ENCODE measurements around the gene UBL3. TPM values are rescaled to one million over a fixed set of nuclear protein-coding genes. Genes with fewer than 3 reads are reported as not detected.

Gene UBL3
- polyA plus RNA-seq, 2 of the 4 experiments (the other 2 are of a cell fraction): 9.2 to 17.1 TPM

- no peak for TF ChIP-seq TP53 (CRISPR knock-in tag; IDR thresholded peaks at IDR 0.05)
- TF ChIP-seq ELK1 (IDR thresholded peaks at IDR 0.05; ENCODE audit: low read depth, low read length): no peak
- TF ChIP-seq MAZ (IDR thresholded peaks at IDR 0.05; ENCODE audit: borderline replicate concordance, low read depth, low read length): no peak
- no peak for TF ChIP-seq EHMT2 (IDR thresholded peaks at IDR 0.05; ENCODE audit: low read depth)
- no peak for TF ChIP-seq ZC3H11A (IDR thresholded peaks at IDR 0.05)
- no peak for FAIRE-seq
- H3K4me2 ChIP-seq: no peak overlapping the region
- H3K4me1 ChIP-seq: no peaks in the 10 kb centered on the region
- H3K27ac ChIP-seq: no peak overlapping the region
- no peak for ATAC-seq
- no peaks in the 10 kb centered on the region for H3K9me3 ChIP-seq
- H3K4me3 ChIP-seq: no peak overlapping the region
- POLR2A ChIA-PET: no interaction called here
- CTCF ChIA-PET: interaction anchor here (1.3 kb wide), 1 partner anchor 30 kb away, joined by 4 read pairs; no protein-coding TSS in a partner anchor
- DNase-seq (ENCODE audit: low read depth in 1 of 2, low spot score in 1 of 2): no peak
Observed at GRCh38 chr13:29893438-29893837, 43.0 kb upstream of the UBL3 start.

GRCh38 chr13:29892151-29892550, 41.7 kb upstream of the UBL3 start:
- H3K4me2 ChIP-seq: no peak overlapping the region
- no peak for FAIRE-seq
- H3K9me3 ChIP-seq: no peaks in the 10 kb centered on the region
- no peak overlapping the region for H3K27ac ChIP-seq
- WGBS (ENCODE audit: missing lambda C conversion rate): 87% methylated on average over 10 of the region's 10 CpGs
- no peaks in the 10 kb centered on the region for H3K4me1 ChIP-seq
- no peak for TF ChIP-seq NFE2L2 (conservative IDR thresholded peaks at IDR 0.05; ENCODE audit: low read length)
- no peak for TF ChIP-seq HEYL (CRISPR knock-in tag; IDR thresholded peaks at IDR 0.05)
- TF ChIP-seq TFCP2L1 (CRISPR knock-in tag; IDR thresholded peaks at IDR 0.05): no peak
- TF ChIP-seq MAFK (IDR thresholded peaks at IDR 0.05; ENCODE audit: partially characterized antibody): no peak
- H3K4me3 ChIP-seq: no peak overlapping the region
- no peak for ATAC-seq
- CTCF ChIA-PET: interaction anchor here (0.9 to 1.2 kb wide), 2 partner anchors 16 to 26 kb away, joined by 3 read pairs; no protein-coding TSS in a partner anchor
- DNase-seq (ENCODE audit: low read depth in 1 of 2, low spot score in 1 of 2): no peak
- POLR2A ChIA-PET: no interaction called here

- no peak for FAIRE-seq
- POLR2A ChIA-PET: no interaction called here
- DNase-seq (ENCODE audit: low read depth in 1 of 2, low spot score in 1 of 2): no peak
- no peak overlapping the region for H3K27ac ChIP-seq
- H3K4me2 ChIP-seq: no peak overlapping the region
- CTCF ChIA-PET: interaction anchor here (1.3 kb wide), 1 partner anchor 16 kb away, joined by 3 read pairs; no protein-coding TSS in a partner anchor
- TF ChIP-seq EP300 (IDR thresholded peaks at IDR 0.05): no peak
- TF ChIP-seq HEYL (CRISPR knock-in tag; IDR thresholded peaks at IDR 0.05): no peak
- no peak for TF ChIP-seq ESRRA (IDR thresholded peaks at IDR 0.05; ENCODE audit: borderline replicate concordance, low read length)
- TF ChIP-seq ZSCAN20 (CRISPR knock-in tag; IDR thresholded peaks at IDR 0.05): no peak
- TF ChIP-seq BHLHE40 (IDR thresholded peaks at IDR 0.05; ENCODE audit: low read depth, low read length): no peak
- ATAC-seq: no peak
- no peak overlapping the region for H3K4me3 ChIP-seq
- 100% methylated on average over 3 of the region's 3 CpGs for WGBS (ENCODE audit: missing lambda C conversion rate)
- no peaks in the 10 kb centered on the region for H3K4me1 ChIP-seq
- no peaks in the 10 kb centered on the region for H3K9me3 ChIP-seq
Observed at GRCh38 chr13:29889111-29889510, 38.7 kb upstream of the UBL3 start.

GRCh38 chr13:29888306-29888705, 37.9 kb upstream of the UBL3 start:
- no peak overlapping the region for H3K27ac ChIP-seq
- 90% methylated on average over 3 of the region's 4 CpGs for WGBS (ENCODE audit: missing lambda C conversion rate)
- H3K4me1 ChIP-seq: no peaks in the 10 kb centered on the region
- ATAC-seq (no peak), DNase-seq (ENCODE audit: low read depth in 1 of 2, low spot score in 1 of 2) (no peak), FAIRE-seq (no peak)
- TF ChIP-seq CEBPB (IDR thresholded peaks at IDR 0.05) (peak in 1 of 2 experiments; percentile 30; a peak in 1 of 4 replicates), RARB (CRISPR knock-in tag; IDR thresholded peaks at IDR 0.05) (no peak)
- H3K4me3 ChIP-seq: no peak overlapping the region
- ChIA-PET POLR2A (no interaction called here), CTCF (interaction anchor here (1.3 kb wide), 1 partner anchor 17 kb away, joined by 3 read pairs; no protein-coding TSS in a partner anchor)
- no peaks in the 10 kb centered on the region for H3K9me3 ChIP-seq
- no peak overlapping the region for H3K4me2 ChIP-seq

GRCh38 chr13:29887686-29888085, 37.3 kb upstream of the UBL3 start:
- 74% methylated on average over 5 of the region's 5 CpGs for WGBS (ENCODE audit: missing lambda C conversion rate)
- Histone ChIP-seq H3K9me3 (no peaks in the 10 kb centered on the region), H3K4me1 (no peaks in the 10 kb centered on the region), H3K4me3 (no peak overlapping the region), H3K4me2 (no peak overlapping the region), H3K27ac (no peak overlapping the region)
- CTCF ChIA-PET: no interaction called here
- POLR2A ChIA-PET: no interaction called here
- no peak for ATAC-seq
- FAIRE-seq: no peak
- no peak for TF ChIP-seq FOSL2 (IDR thresholded peaks at IDR 0.05)
- TF ChIP-seq FOSL2 (CRISPR knock-in tag; IDR thresholded peaks at IDR 0.05): no peak
- no peak for TF ChIP-seq PHF8 (IDR thresholded peaks at IDR 0.05; ENCODE audit: borderline replicate concordance, low read depth)
- no peak for TF ChIP-seq TP53 (CRISPR knock-in tag; IDR thresholded peaks at IDR 0.05)
- no peak for TF ChIP-seq NR3C1 (IDR thresholded peaks at IDR 0.05)
- no peak for TF ChIP-seq TFCP2L1 (CRISPR knock-in tag; IDR thresholded peaks at IDR 0.05)
- no peak for TF ChIP-seq SREBF2 (IDR thresholded peaks at IDR 0.05)
- no peak for TF ChIP-seq FOXS1 (CRISPR knock-in tag; IDR thresholded peaks at IDR 0.05)
- no peak for TF ChIP-seq ESRRA (IDR thresholded peaks at IDR 0.05; ENCODE audit: borderline replicate concordance, low read length)
- no peak for DNase-seq (ENCODE audit: low read depth in 1 of 2, low spot score in 1 of 2)
